Endothelial cell of hepatic sinusoid (primary cell): Measurements from ENCODE around the gene TENM4.
"Not testable (repeated sequence)": the region's sequence is repeated elsewhere in the genome, so short reads cannot be mapped to it uniquely, and the experiment has no call there.

Experiments used
- in situ Hi-C: cut with HindIII; loops from 2 replicates; pipeline ENCODE4 v1.10.0; 2017; ENCODE audit warnings: low sequenced_read_pairs

TENM4 gene

DNA sequence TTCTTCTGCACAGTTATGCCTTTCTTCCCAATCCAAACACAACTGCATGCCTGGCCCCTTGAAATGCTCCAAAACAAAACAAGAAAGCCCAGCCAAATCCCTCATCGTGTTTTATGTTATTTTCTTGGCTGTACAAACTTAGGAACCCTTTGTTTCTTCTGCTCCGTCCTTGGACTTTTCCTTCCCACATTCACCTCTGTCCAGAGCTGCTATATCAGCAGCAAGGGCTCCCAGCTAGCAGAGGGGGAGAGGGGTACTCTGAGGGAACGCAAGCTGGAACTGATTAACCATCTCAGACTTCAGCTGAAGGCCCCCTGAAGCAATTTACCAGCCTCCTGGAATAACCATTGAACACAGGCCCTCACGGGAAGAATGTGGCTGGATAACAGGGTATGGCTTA, 214.7 kb downstream of the TENM4 start:
- in situ Hi-C loops: no loop called here

DNA sequence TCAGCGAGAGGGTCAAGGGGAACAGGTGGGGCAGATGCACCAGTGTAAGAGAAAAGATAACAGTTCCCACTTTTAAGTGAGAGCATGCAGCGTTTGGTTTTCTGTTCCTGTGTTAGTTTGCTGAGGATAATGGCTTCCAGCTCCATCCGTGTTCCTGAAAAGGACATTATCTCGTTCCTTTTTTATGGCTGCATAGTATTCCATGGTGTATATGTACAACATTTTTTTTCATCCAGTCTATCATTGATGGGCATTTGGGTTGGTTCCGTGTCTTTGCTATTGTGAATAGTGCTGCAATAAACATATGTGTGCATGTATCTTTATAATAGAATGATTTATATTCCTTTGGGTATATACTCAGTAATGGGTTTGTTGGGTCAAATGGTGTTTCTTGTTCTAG, 218.7 kb downstream of the TENM4 start:
- in situ Hi-C loops: not testable (repeated sequence)

DNA sequence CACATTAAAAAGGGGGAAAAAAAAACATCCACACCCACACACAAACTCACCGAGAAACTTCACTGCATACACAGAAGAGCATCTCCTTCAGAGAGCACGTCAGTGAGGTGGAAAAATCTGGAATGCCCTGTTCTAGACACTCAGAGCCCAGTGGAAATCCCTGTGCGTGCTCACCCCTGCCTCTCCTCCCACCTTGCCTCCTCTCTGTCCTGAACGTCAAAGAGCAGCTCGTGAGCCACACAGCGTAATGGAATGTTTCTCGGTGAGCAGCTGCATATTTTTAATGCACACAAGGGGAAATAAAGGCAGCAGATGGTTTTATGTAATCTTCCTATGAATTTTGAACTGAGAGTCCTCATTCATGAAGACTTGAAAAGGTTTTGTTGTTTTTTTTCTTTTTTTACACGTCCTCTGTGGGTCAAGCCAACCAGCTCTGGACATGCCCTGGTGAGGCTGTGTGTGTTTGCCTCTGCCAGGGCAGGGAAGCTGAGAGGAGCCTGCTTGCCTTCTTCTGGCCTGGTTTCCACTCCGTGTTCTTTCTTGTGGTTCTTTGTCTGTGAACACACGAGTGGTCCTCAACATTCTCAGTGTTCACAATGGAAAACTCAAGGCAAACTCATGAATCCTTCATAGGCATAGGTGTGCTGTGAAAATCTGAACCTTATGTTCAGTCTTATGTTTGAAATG, 219.2 kb downstream of the TENM4 start:
- in situ Hi-C loops: no loop called here

DNA sequence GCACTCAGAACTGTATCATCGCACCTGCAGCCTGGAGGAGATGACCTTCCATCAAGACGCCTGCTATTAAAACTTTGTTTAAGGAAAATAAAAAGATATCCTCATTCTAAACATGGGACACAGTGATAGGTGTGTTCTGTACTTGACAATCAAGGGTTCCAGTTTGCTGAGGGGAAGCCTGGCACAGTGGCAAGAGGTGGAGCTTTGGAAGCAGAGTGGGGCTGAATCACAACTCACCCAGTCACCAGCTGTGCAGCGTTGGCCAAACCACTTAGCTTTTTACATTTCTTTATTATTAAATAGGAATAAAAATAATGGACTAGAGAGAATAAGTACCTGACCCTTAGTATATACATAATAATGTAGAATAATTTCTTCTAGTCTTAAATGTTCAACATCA, 220.7 kb downstream of the TENM4 start:
- in situ Hi-C loops: no loop called here

DNA sequence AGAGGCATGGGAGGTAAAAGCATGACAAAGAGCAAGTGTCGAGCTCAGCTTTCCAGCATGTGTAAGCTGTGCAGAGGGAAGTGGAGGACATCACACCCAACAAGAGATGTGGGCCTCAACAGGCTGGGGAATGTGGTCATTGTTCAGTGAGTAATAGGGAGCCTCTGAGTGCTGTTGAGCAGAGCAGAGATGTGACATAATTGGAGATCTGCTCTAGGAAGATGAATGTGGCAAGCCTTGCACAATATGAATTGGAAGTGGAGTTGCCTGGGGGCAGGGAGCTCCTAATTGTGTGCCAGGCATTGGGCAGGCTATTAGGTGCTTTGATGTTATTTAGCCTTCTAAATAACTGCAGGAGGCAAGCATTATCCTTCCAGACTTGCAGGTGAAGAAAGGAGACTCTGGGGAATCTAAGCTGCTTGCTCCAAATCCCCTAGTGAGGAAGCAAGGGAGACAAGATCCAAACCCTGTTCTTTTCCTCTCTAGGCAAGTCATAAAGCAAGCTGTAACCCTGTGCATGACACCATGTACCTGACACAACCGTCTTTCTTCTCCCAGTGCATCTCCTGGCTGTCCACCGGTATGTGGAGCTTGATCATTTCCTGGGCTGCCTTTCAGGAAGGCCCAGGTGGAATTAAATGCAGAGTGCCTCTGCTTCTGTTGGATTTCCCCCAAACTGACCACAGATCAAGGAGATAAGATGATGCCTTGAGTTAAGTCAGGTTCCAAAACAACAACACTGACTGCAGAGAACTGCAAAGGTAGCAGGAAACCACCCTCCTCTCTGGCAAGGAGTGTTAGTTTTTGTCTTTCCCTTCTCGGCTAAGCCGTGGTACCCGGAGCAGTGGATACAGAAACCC, 221.4 kb downstream of the TENM4 start:
- in situ Hi-C loops: no loop called here

DNA sequence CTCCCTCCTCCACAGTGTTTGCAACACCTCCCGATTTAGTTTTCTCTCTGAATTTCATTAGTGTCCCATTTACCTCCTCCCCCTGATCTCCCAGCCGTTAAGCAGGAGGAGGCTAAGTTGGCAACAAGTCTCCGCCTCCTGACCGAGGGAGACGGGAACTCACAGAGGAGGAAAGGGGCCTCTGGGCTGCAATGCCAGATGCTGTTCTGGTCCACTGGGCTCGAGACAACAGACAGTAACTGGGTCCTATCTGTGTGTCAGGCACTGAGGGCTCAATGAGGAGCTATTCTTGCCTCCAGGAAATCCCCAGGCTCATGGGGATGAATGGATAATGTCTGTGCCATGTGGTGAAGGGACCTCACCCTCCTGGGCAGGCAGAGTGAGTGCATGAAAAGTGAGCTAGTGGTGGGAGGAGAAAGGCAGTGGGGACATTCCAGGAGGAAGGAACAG, 228.1 kb downstream of the TENM4 start:
- in situ Hi-C loops: no loop called here

DNA sequence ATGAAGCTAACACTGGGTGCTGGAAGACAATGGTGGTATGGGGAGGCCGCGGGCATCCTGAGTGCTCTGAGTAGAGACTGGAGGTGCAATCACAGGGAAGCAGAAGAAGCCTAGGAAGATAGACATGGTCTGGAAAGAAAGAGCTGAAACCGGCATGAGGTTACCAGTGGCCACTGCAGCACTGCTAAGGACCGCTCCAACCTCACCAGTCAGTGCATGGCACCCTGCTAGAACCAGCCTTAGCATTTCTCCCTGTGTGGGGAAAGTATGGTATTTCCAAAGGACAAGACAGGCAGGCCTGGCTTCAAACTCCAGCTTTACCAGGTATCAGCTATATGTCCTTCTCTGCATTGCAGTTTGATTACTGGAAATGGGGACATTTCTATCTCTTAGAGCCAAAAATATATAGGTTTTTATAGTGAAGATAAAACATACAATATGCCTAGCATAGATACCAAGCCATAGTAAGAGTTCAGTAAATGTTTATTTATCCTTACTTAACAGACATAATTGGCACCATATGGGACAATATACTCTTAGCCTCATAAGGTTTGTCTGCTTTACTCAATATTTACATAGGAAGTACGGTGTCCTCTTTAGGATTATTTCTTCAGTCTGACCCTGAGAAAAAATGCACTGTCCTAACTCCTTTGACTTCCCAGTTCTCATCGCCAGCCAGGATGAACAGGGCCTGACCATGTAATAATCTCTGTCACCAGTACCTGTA, 231.1 kb downstream of the TENM4 start:
- in situ Hi-C loops: no loop called here

DNA sequence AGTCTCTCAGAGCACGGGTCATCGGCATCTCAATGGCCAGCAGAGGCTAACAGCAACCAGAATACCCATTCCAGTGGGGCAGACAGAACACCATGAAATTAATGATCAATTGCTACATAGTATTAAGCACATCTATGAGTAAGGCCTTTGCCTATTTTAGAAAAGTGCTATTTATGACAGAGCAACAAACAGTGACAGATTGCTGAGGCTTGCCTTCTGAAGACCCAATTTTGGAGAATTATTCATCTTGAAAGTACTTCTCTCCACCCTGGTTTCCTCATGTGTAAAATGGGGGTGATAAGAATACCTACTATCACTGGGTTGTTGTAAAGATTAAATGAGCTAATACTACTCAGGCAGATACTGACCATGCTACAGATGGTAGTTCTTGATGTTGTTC, 232.7 kb downstream of the TENM4 start:
- in situ Hi-C loops: no loop called here

DNA sequence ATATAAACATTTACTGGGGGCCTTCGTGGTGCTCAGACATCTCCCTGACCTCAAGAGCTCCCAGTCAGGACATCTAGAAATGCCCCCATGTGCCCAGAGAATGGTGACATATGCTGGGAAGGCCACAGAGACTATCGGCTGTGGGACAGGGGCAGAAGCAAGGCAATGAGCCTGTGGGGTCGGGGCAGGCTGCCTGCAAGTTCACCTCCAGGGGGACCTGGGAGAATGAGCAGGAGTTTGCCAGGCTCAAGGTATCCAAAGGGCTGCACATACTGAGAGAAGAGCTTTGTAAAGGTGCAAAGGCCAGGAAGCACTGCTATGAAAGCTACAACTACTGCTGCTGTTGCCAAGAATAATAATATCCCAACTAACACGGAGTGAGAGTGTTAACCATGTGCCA, 233.9 kb downstream of the TENM4 start:
- in situ Hi-C loops: no loop called here

DNA sequence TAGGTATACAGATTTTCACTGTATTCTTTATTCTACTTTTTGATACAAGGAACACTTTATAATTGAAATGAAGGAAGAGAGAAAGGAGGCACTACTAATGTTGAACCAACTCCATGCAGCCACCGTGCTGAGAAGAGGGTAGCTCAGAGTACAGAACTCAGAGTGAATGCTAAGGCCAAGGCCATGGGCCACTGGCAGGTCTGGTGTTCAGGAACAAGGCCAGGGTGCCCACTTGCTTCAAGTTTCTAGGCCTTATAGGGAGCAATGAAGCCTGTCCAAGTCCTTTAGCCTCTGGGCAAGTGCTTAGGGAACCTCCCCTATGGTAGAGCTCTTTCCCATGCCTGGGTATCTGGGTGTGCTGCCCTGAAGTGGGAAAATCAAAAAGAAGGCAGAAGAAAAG, 235.0 kb downstream of the TENM4 start:
- in situ Hi-C loops: no loop called here

DNA sequence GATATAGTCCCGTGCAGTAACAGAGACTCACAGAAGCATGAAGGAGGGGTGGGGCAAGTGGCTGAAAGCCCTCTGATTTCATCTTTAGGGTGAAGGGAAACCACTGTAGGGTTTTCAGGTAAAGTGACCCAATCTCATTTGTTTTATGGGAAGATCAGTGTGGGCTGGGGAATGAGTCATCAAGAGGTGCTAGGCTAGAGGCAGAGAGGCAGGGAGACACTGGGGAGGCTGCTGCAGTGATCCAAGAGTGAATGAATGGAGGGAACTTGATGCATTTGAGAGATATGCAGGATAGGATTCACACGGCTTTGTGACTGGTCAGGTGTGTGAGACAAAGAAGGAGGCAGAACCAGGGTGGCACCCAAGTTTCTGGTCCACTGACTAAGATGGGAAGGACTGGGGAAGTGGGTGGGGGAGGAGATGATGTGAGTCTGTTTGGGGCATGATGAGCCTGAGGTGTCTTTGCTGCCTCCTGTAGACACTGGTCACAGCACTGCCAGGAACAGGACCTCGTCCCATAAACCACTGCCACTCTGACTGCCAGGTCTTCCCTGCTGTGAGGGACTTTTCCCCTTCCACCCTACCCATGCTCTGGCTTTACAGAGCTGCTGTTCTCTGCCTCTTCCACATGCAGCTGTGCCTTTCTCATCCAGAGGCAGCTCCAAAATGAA, 239.0 kb downstream of the TENM4 start:
- in situ Hi-C loops: no loop called here

DNA sequence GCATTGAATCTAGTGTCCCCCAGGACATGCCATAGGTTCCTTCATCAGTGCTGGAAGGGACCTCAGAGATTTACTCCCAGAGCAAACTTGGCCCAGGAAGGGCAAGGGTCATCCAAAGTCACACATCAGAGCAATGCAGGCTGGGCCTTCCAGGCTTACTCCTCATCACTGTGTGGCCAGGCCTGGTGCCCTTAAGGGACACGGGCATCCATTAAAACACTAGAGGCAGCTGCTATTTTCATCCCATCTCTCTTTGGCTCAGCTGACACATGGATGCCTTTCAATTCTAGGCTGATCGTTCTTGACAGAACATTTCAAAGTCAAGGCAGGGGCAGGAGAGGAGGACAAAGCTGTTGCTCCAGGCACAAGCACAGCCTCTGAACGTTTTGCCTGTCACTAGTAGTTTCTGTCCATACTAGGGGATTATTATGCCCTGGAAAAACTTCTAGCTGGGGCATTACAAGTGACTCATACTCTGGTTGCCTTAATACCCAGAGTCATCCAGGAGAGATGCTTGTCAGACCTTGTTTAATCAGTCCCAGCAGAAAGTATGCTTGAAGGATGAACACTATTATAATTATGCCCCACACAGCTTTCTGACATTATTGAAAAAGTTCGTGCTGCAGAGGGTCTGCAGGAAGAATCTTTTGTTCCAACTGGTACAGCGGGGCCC, 240.3 kb downstream of the TENM4 start:
- in situ Hi-C loops: no loop called here

DNA sequence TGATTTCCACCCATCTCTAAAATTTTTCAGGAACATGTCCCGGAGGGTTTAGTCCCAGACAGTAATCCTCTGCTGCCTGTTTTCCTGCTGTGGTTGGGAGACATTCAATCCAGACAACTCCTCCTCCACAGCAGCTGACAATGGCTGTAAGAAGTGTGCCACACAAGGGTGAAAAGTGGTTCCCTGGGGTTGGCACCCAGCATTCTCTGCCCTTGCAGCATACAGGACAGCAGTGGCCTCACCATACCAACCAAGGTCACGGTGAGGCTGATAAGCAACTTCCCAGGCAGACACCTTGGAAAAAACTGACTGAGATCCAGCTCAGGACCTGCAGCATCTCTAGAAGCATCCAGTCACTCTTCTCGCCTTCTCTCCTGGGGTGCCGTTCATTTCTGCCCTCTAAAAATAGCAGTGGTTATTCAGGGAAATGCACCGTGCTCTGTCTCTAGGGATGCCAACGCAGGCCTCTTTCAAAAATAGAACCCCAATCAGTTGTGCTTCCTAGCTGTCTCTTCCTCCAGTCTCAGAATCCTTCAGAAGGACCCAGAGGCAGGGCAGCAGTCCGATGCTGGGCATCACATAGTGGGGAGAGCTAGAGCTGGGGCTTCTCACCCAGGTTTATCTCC, 241.0 kb downstream of the TENM4 start:
- in situ Hi-C loops: no loop called here

DNA sequence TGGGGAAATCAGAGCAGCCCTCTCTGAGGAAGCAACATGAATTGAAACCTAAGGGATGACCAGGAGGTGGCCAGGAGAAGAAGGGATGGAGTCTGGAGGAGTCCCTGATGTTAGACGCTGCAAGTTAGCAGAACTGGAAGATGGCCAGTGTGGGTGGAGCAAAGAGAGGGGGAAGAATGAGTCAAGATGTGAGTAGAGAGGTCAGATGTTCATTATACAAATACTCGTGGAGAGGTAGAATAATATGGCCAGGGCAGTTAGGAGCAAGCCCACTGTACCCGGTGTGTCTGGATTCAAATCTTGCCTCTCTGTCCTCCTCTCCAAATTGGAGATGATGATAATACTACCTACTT, 242.0 kb downstream of the TENM4 start:
- in situ Hi-C loops: no loop called here

DNA sequence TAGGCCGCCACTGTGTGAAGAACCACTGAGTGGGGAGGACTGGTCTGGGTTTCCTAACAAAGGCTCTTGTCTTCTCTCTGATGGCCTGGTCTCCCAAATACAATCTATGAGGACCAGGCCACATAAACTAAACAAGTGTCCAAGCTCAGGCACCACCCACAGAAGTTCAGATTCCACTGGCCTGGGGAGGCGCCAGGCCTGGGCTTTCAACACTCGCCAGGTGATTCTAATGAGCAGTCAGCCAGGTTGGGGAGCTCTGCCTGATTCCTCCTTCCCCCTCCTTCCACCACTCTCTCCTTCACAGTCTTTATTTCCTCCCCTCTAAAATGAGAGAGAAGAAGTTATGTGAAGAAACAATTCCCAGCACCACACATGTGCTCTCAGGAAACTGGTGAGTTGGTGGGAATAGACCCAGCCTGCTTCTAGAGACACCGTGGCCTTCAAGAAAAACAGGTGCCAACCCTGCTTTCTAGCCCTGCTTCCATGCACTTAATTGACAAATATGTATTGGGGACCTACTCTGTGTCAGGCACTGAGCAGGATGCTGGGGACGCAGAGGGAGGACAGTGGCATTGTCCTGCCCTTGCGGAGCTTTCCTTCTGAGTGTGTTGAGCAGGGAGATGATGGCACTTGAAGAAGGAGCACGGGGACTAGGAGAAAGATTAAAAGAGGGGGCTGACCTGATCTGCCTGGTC, 242.5 kb downstream of the TENM4 start:
- in situ Hi-C loops: no loop called here

DNA sequence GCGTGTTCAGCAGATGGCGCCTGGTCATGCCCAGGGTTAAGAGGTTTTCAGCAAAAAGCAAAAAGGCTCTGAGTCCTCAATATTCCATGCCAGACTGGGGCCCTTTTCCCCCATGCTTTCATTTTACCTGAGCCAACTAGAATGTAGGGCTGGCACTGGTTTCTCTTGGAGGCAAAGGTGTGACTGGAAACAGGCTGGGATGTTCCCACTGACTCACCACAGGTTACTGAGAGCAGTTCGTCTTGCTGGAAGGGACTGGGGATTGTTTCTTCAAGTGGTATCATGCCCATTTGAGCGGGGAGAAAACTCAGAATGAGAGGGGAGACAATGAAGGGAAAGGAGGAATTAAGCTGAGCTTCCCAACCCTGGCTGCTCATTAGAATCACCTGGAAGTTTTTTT, 243.9 kb downstream of the TENM4 start:
- in situ Hi-C loops: no loop called here

DNA sequence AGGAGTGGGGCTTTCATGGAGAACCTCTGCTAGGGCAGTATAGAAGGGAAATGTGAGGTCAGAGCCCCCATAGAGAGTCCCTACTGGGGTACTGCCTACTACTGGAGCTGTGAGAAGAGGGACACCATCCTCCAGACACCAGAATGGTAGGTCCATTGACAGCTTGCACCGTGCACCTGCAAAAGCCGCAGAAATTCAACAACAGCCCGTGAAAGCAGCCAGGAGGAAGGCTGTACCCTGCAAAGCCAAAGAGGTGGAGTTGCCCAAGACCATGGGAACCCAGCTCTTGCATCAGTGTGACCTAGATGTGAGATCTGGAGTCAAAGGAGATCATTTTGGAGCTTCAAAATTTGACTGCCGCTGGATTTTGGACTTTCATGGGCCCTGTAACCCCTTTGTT, 245.6 kb downstream of the TENM4 start:
- in situ Hi-C loops: no loop called here

DNA sequence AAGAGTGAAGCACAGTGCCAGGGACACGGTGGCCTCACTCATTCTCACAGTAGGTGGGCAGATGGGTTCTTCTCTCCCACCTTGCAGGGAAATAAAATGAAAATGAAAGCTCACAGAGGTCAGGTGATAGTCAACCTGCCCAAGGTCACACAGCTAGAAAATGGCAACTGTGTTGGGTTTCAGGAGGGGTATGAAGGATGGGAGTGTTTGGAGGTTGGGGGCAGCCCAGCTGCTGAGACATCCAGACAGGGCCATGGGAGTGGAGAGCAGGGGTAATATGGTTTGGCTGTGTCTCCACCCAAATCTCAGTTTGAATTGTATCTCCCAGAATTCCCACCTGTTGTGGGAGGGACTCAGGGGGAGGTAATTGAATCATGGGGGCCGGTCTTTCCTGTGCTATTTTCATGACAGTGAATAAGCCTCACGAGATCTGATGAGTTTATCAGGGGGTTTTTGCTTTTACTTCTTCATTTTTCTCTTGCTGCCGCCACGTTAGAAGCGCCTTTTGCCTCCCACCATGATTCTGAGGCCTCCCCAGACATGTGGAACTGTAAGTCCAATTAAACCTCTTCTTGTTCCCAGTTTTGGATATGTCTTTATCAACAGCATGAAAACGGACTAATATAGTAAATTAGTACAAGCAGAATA, 247.0 kb downstream of the TENM4 start:
- in situ Hi-C loops: no loop called here

DNA sequence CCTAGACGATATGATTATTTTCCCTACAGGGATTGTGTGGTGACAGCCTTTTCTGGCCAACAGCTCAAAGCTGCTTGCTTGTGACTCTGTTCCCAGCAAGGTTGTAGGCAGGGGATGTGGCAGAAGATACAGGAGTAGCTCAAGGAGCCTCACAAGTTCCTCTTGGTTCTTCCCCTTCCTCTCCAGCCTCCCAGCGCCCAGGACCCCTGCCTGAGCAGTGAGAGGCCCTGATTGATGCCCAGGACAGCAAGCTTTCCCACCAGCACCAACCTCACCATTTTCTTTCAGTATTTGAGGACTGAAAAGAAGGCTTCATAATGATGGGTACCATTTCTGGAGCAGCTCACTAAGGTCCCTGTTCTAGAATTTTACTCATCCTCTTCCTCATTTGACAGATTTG, 248.0 kb downstream of the TENM4 start:
- in situ Hi-C loops: no loop called here
